OCI-LY3 (cell line): ENCODE results near the gene TECPR1.

Source experiments
- CTCF ChIP-seq: fragments of 200-600, 300-600 bp; sonication (generic); IDR thresholded peaks from 2 replicates; pipeline ENCODE4 v1.5.1; 2014; ENCODE audit warnings: antibody characterized with exemption, low read length, low read depth
- EZH2phosphoT487 ChIP-seq: fragments of 200-600 bp; shearing (Covaris generic); IDR thresholded peaks from 2 replicates; pipeline ENCODE4 v1.6.1; 2018; ENCODE audit warnings: antibody characterized with exemption, mixed run types, low read depth

GRCh38 chr7:98228801-98229200 lies 23.2 kb downstream of the TECPR1 start:
- no peak for TF ChIP-seq CTCF
- no peak for TF ChIP-seq EZH2phosphoT487
